ENCODE measurements around the gene UBE2K.
"Not testable (repeated sequence)": the region's sequence is repeated elsewhere in the genome, so short reads cannot be mapped to it uniquely, and the experiment has no call there.

Gene UBE2K

DNA sequence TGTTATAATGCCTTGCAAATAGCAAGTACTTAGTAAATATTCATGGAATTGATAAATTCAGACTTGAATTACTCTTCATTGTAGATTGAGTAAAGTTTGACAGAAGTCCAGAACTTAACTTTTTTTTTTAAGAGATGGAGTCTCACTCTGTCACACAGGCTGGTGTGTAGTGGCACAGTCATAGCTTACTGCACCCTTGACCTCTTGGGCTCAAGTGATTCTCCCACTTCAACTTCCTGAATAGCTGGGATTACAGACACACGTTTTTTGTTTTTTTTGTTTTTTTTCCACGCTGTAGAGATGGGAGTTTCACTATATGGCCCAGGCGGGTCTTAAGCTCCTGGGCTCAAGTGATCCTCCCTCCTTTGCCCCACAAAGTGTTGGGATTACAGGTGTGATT lies 32.1 kb downstream of the UBE2K start:
- DNase-seq (no peak), ATAC-seq (no peak)

DNA sequence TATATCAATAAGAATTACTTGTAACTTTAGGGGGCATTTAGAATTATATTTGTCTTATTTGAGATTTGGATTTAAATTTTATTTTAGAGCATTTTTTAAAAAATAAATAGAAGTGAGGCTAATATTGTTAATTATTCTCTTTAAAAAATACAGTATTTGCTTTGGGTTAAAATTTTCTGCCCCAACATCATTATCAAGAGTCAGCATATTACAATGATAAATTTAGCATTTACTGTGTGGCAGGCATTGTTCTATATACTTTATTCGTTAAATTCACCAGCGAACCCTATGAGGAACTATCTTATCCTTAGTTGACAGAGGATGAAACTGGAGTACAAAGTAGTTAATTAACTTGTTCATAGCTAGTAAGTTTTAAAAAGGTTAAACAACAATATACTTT lies 34.0 kb downstream of the UBE2K start:
- ATAC-seq (no peak), DNase-seq (no peak)

GRCh38 chr4:39732728-39733127 lies 34.8 kb downstream of the UBE2K start:
- ATAC-seq (peak; percentile 57), DNase-seq (no peak)

- not testable (repeated sequence) for ATAC-seq
Observed at GRCh38 chr4:39739591-39739990, 41.7 kb downstream of the UBE2K start.

GRCh38 chr4:39741401-39741800 lies 43.5 kb downstream of the UBE2K start:
- ATAC-seq, result no peak

More at GRCh38 chr4:39739591-39739990, 41.7 kb downstream of the UBE2K start:
- DNase-seq, result not testable (repeated sequence)

DNA sequence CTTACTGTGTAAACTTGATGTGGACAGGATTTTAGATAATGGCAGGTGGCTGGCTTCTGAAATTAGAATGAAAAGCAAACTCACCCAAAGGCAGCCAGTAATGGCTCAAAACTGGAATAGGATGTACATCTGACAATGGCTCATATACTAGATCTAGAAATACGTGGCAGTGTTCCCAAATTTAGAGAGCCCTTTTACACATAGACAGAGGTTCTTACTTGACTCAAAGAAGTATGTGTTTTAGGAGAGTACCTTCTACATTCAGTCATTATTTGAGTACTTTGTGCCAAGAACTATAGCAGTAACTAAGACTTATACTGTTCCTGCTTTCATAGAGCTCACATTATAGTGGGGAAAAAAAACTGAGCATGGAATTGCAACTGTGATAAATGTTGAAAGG lies 48.0 kb downstream of the UBE2K start:
- ATAC-seq (no peak), DNase-seq (no peak)

More at GRCh38 chr4:39741401-39741800, 43.5 kb downstream of the UBE2K start:
- no peak for DNase-seq

DNA sequence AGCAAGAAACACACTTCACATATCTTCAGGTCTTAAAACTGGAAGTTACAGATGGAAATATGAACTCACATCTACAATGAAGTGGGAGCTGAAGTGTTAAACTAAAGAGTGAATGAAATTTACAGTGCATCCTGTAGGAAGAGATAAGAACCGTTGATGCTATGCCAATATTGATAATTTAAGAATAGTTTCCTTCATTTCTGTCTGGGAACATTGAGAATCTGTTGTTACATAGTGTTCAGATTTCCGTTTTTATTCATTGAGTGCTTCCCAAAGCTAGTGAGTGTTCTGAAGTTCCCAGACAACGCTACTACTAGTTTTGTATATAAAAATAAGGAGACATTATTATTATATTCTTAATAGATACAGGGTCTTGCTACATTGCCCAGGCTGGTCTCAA lies 52.3 kb downstream of the UBE2K start:
- DNase-seq, result no peak

DNA sequence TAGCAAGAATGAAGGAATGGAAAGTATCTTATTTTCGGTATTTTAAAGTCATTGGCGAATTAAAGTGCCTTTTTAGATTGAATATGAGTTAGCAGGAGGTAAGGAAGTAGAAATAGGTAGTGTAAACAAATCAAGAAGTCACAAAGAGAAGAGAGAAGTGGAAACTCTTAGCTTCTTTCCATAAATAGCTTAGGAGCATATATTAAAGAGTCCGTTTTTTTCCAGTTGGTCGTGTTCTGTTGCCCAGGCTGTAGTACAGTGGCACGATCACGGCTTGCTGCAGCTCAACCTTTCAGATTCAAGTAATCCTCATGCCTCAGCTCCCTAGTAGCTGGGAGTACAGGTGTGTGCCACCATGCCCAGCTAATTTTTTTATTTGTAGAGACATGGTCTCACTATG lies 56.4 kb downstream of the UBE2K start:
- ATAC-seq (no peak), DNase-seq (no peak)

More for the DNA sequence above, 52.3 kb downstream of the UBE2K start:
- ATAC-seq, result no peak

DNA sequence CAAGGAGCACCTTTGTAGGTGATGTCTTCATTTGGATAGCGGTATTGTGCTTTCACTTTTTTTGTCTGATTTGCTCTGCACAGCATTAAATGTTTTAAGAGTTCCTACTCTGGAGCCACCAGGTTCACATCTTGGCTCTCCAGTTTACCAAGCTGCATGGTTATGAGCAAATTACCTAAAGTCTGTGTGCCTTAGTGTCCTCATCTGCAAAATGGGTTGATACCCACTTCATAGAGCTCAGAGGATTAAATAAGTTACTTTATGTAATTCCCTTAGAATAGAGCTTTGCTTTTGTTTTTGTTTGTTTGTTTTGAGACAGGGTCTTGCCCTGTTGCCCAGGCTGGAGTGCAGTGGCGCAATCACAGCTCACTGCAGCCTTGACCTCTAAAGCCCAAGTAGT lies 58.2 kb downstream of the UBE2K start:
- no peak for DNase-seq
- ATAC-seq, result no peak

GRCh38 chr4:39758176-39758575 lies 60.2 kb downstream of the UBE2K start:
- DNase-seq (no peak), ATAC-seq (no peak)

DNA sequence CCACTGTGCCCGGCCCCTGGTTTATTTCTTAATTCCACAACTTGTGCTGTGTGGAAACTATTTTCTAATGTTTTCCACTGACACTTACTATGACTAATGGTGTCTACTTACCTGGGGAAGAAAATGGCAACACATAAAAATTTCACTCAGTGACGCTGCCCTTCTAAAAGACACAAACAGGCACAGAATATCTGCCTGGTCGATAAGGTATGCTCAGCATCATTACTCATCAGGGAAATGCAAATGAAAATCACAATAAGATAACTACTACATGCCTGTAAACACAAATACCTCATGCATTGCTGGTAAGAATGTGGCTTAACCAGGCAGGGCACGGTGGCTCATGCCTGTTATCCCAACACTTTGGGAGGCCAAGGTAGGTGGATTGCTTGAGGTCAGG lies 61.6 kb downstream of the UBE2K start:
- ATAC-seq (peak; percentile 23), DNase-seq (no peak)

DNA sequence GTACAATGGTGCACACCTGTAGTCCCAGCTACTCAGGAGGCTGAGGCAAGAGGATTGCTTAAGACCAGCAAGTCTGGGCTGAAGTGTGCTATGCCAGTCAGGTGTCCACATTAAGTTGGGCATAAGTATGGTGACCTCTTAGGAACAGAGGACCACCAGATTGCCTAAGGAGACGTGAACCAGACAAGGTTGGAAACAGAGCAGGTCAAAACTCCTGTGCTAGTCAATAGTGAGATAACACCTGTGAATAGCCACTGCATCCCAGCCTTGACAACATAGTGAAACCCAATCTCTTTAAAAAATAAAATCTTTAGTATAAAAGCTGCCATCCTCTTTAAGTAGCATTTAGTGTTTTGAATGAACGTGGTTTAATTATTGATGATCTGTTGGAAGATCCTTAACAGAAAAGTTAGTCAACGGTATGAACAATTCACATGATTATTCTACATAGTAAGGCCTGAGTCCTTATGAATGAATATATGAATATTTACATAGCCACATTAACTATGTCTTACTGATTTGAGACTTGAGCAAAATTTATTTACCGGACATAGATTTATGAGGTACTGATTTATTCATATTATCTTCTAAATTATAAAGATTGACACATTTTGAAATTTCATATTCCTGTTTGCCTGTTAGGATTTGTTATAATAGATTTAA lies 63.2 kb downstream of the UBE2K start:
- no peak for ATAC-seq

GRCh38 chr4:39763714-39764572 lies 66.0 kb downstream of the UBE2K start:
- no peak for ATAC-seq
- DNase-seq, result no peak

More for the DNA sequence above, 63.2 kb downstream of the UBE2K start:
- no peak for DNase-seq

GRCh38 chr4:39770005-39770404 lies 72.1 kb downstream of the UBE2K start:
- DNase-seq (no peak), ATAC-seq (peak; percentile 19)

DNA sequence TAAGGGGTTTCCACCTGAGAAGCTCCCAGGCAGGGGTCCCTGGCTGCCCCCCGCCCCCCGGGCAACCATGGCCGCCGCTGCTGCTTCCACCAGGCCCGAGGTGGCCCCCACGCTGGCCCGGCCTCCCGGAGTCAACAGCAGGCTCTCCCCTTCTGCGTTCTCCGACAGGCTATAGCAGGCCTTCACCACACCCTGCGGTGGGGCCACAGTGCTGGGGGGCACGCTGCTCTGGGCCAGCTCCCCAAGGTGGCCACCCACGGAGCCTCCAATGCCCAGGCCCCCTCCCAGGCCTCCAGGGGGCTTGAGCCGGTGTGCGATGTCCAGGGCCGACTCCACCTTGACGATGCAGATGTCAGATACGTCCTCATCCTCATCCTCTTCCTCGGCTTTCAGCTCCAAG lies 72.5 kb downstream of the UBE2K start:
- DNase-seq, result no peak

DNA sequence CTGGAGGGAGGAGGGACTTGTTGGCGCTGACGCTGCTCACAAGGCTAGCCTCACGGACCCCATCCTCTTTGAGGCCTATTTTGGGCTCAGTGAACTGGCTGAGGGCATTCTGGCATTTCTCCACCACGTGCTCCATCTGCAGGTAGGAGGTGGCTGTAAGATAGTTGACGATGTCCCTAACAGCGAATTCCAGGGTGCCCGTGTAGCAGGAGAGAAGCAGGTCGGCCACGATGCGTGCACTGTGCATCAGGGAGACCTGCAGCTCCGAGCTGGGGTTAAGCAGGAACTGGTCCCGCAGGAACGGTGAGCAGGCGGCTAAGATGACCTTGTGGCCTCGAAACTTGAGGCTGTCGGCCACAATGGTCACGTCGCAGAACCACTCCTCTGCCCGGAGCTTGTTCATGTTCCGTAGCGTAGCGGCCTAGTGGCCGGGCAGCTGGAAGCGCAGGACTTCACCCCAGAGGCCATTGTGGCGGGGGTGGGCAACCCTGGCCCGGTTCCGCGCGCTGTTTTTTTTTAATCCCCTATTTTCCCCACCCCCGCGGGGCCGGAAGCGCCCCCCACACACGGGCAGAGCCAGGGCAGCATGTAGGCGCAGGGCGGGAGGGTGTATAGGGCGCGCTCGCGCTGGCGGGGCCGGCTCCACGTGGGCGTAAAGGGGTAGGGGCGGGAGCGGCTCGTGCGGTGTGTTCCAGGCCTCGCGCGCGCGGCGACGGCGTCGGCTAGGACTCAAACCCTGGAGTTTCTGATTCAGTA lies 73.2 kb downstream of the UBE2K start:
- ATAC-seq (no peak), DNase-seq (no peak)

More for the DNA sequence above, 72.5 kb downstream of the UBE2K start:
- ATAC-seq, result peak; percentile 14

DNA sequence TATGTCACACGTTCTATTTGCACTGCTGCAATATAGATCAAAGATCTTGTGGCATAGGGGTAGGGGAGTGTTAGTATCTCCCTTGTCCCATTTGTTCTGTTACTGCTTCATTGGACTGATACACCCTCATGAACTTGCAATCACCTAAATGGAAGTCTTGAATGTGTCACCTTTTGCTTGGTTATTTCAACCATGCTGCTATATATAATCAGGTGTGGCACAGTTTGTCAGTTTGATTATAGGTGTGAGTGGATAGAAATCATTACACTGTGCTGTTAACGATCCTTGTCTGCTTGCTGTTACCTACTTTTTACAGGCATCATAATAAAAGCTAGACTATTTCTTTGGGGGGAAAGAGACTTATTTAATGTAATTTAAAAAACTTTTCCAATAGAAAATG lies 84.1 kb downstream of the UBE2K start:
- ATAC-seq, DNase-seq: not testable (repeated sequence)

- DNase-seq (no peak), ATAC-seq (no peak)
Observed at GRCh38 chr4:39785083-39785482, 87.1 kb downstream of the UBE2K start.

- ATAC-seq (no peak), DNase-seq (no peak)
Observed at GRCh38 chr4:39786838-39787237, 88.9 kb downstream of the UBE2K start.

DNA sequence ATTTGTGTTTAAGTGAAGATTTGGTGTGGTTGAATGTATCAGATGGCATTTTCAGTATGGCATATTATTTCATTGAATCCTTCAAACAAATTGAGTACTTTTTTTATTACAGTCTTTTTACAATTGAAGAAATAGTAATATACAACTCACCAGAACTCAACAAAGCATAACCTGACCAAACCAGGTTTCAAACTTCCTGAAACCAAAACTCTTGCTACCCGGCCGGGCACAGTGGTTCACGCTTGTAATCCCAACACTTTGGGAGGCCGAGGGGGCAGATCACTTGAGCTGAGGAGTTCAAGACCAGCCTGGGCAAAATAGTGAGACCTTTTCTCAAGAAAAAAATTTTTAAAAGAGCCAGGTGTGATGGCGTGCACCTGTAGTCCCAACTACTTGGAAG lies 94.2 kb downstream of the UBE2K start:
- ATAC-seq, result no peak
- DNase-seq, result no peak

DNA sequence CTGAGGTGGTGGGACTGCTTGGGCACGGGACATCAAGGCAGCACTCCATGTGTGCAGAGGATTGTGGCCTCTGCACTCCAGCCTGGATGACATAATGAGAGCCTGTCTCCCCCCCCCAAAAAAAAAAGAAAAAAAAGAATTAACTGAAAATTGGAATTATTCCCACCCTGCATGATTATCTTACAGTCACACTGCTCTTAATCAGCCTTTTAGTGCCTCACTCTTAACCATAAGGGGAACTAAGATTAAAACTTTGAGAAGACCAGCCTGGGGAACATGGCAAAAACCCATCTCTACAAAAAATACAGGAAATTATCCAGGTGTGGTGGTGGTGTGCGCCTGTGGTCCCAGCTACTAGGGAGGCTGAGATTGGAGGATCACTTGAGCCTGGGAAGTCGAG lies 94.6 kb downstream of the UBE2K start:
- ATAC-seq, result no peak
- no peak for DNase-seq

GRCh38 chr4:39792976-39793375 lies 95.0 kb downstream of the UBE2K start:
- not testable (repeated sequence) for DNase-seq, ATAC-seq

GRCh38 chr4:39802005-39802404 lies 104.1 kb downstream of the UBE2K start:
- ATAC-seq (no peak), DNase-seq (no peak)

Data from stimulated activated naive CD8-positive, alpha-beta T cell treated with anti-CD3 and anti-CD28 coated beads, Interleukin-15, Interleukin-2, amounts not matched to agents 100 U/mL and 50 U/mL, for 24 hours (primary cell).